Astrocyte (in vitro differentiated cells and primary cell): Measurements from ENCODE around the gene C5AR1. TPM values are rescaled to one million over a fixed set of nuclear protein-coding genes. Genes with fewer than 3 reads are reported as not detected.

Source experiments
- DNase-seq: peaks from one replicate; pipeline ENCODE4 v3.0.0-alpha.2; 2010; ENCODE audit warnings: low read depth
- FAIRE-seq: peaks from 2 replicates; lab custom pipeline; 2011; peaks lifted over from hg19 to GRCh38; lab: Jason Lieb, UNC
- H2AFZ ChIP-seq: 2 replicates; pipeline ENCODE4 v1.6.0; 2012; ENCODE audit warnings: low read depth, low read length, inconsistent platforms
- H3K27ac ChIP-seq: 2 replicates; pipeline ENCODE4 v1.5.1; 2011; ENCODE audit warnings: low read depth, low read length, inconsistent platforms
- H3K27me3 ChIP-seq: 2 replicates; pipeline ENCODE4 v1.6.0; 2011; ENCODE audit warnings: low read length, inconsistent platforms; ENCODE audit not compliant: insufficient read depth
- H3K36me3 ChIP-seq: 2 replicates; pipeline ENCODE4 v1.5.1; 2011; ENCODE audit warnings: low read length, inconsistent platforms; ENCODE audit not compliant: insufficient read depth
- H3K4me1 ChIP-seq: 2 replicates; pipeline ENCODE4 v1.5.1; 2011; ENCODE audit warnings: low read length, inconsistent platforms; ENCODE audit not compliant: insufficient read depth
- H3K4me2 ChIP-seq: 2 replicates; pipeline ENCODE4 v1.6.0; 2012; ENCODE audit warnings: low read length, inconsistent platforms
- H3K4me3 ChIP-seq: 2 replicates; pipeline ENCODE4 v1.5.1; 2011; ENCODE audit warnings: low read depth, mild to moderate bottlenecking, low read length, inconsistent platforms; ENCODE audit not compliant: insufficient read depth
- H3K79me2 ChIP-seq: 2 replicates; pipeline ENCODE4 v1.6.0; 2012; ENCODE audit warnings: mild to moderate bottlenecking, low read length, inconsistent platforms; ENCODE audit not compliant: insufficient read depth
- H3K9ac ChIP-seq: 2 replicates; pipeline ENCODE4 v1.6.0; 2012; ENCODE audit warnings: mild to moderate bottlenecking, low read length, inconsistent platforms
- H3K9me3 ChIP-seq: 2 replicates; pipeline ENCODE4 v1.5.1; 2012; ENCODE audit warnings: low read depth, mild to moderate bottlenecking, low read length, inconsistent platforms; ENCODE audit not compliant: insufficient read depth
- H4K20me1 ChIP-seq: 2 replicates; pipeline ENCODE4 v1.6.0; 2012; ENCODE audit warnings: low read length, inconsistent platforms; ENCODE audit not compliant: insufficient read depth
- H3K27ac Mint-ChIP-seq: one replicate; pipeline ENCODE4 v1.8.0; 2021; ENCODE audit warnings: mild to moderate bottlenecking, mixed read lengths; ENCODE audit not compliant: unreplicated experiment
- H3K27me3 Mint-ChIP-seq: one replicate; pipeline ENCODE4 v1.8.0; 2021; ENCODE audit warnings: low read depth, mixed read lengths; ENCODE audit not compliant: unreplicated experiment
- H3K36me3 Mint-ChIP-seq: one replicate; pipeline ENCODE4 v1.8.0; 2021; ENCODE audit warnings: low read depth, mixed read lengths; ENCODE audit not compliant: unreplicated experiment
- H3K4me1 Mint-ChIP-seq: one replicate; pipeline ENCODE4 v1.8.0; 2021; ENCODE audit warnings: low read depth, mixed read lengths; ENCODE audit not compliant: unreplicated experiment
- H3K4me3 Mint-ChIP-seq: one replicate; pipeline ENCODE4 v1.8.0; 2021; ENCODE audit warnings: mild to moderate bottlenecking, moderate library complexity, mixed read lengths; ENCODE audit not compliant: unreplicated experiment
- H3K9me3 Mint-ChIP-seq: one replicate; pipeline ENCODE4 v1.8.0; 2021; ENCODE audit warnings: mild to moderate bottlenecking, mixed read lengths; ENCODE audit not compliant: unreplicated experiment
- CTCF ChIP-seq: IDR thresholded peaks from 2 replicates; pipeline ENCODE4 v1.5.1; 2011; ENCODE audit warnings: low read depth, mild to moderate bottlenecking, inconsistent platforms, low read length, moderate library complexity; ENCODE audit not compliant: insufficient read depth
- EZH2 ChIP-seq: IDR thresholded peaks from 2 replicates; pipeline ENCODE4 v1.6.1; 2012; ENCODE audit warnings: mild to moderate bottlenecking, low read length, inconsistent platforms; ENCODE audit not compliant: insufficient read depth
- total RNA-seq: library from RNA; stranded (reverse); gene quantifications from 2 replicates; pipeline ENCODE4 v1.2.1, GENCODE V29; 2021

C5AR1 gene
- total RNA-seq, 1 donor from 2014 or later = 4.6 TPM

DNA sequence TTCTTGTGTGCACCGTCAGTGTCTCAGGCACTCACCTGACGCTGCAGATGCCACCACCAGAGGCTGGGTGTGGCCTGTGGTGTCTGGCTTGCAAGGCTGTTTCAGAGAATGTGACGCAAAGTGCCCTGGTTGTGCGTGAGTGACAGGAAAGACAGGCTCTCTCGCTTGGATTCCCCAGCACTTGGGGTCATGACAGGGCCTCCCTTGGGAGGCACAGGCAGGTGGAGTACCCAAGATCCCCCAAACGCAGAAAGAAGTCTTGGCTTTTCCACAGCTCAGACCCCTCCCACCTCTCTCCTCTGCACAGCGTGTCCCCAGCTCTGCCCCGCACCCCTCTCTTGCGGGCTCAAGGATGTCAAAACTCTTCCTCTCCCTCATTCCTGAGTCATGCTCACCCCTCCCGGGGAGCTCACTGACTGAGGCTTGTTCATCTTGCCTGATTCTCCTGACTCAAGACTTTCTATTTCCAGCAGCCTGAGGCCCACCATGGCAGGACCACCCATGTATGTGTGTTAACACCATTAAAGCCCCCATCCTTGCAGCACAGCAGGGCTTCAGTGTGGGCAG is 60.5 kb downstream of the C5AR1 start:
- DNase-seq (peak; percentile 48), FAIRE-seq (no peak)
- Histone ChIP-seq H3K4me1 (peaks cover 10% of the 10 kb centered on the region), H3K9ac (no peak overlapping the region), H2AFZ (no peak overlapping the region), H4K20me1 (peaks cover 41% of the 10 kb centered on the region), H3K36me3 (no peaks in the 10 kb centered on the region), H3K4me3 (no peak overlapping the region), H3K4me2 (peak overlapping the region; percentile 33), H3K79me2 (peaks cover 3% of the 10 kb centered on the region), H3K27me3 (no peaks in the 10 kb centered on the region), H3K9me3 (no peaks in the 10 kb centered on the region), H3K27ac (no peak overlapping the region)
- Mint-ChIP-seq H3K4me1 (peaks cover 5% of the 10 kb centered on the region), H3K4me3 (peak overlapping the region; percentile 14), H3K9me3 (no peaks in the 10 kb centered on the region), H3K36me3 (peaks cover 21% of the 10 kb centered on the region), H3K27ac (no peak overlapping the region), H3K27me3 (no peaks in the 10 kb centered on the region)
- no peak for TF ChIP-seq EZH2
- TF ChIP-seq CTCF = no peak

DNA sequence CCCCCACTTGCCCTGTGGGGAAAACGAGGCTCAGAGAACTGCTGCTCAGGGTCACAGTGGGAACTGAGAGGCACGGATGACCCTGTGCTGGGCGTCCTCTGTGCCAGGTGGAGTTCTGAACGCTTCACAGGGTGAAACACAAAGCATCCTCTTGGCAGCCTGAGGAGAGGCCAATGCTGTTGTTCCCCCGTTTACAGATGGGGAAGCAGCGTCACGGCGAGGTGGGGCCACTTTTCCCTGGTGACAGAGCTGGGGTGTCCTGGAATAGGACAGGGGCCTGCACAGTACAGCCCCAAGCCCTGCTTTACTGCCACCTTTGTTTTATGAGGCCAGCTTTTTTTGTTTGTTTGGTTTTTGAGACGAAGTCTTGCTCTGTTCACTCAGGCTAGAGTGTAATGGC is 61.6 kb downstream of the C5AR1 start:
- Histone ChIP-seq H2AFZ (no peak overlapping the region), H3K4me3 (no peak overlapping the region), H3K4me1 (peaks cover 10% of the 10 kb centered on the region), H3K36me3 (peaks cover 2% of the 10 kb centered on the region), H3K9me3 (no peaks in the 10 kb centered on the region), H3K4me2 (no peak overlapping the region), H3K79me2 (peaks cover 3% of the 10 kb centered on the region), H4K20me1 (peaks cover 45% of the 10 kb centered on the region), H3K9ac (no peak overlapping the region), H3K27me3 (no peaks in the 10 kb centered on the region), H3K27ac (no peak overlapping the region)
- no peaks in the 10 kb centered on the region for H3K9me3 Mint-ChIP-seq
- DNase-seq (no peak), FAIRE-seq (no peak)
- TF ChIP-seq EZH2 = no peak
- no peak for TF ChIP-seq CTCF
- H3K4me1 Mint-ChIP-seq = peaks cover 5% of the 10 kb centered on the region
- no peak overlapping the region for H3K27ac Mint-ChIP-seq
- H3K27me3 Mint-ChIP-seq = no peaks in the 10 kb centered on the region
- H3K36me3 Mint-ChIP-seq = peaks cover 19% of the 10 kb centered on the region
- no peak overlapping the region for H3K4me3 Mint-ChIP-seq

Other genes starting within 250 kb of the C5AR1 start
- gene ZC3H4, start 196.1 kb upstream of the C5AR1 start, total RNA-seq = 36.6 and 42.3 TPM in 2 replicates
- 107 and 133 TPM in 2 replicates for gene SAE1, start 179.0 kb upstream of the C5AR1 start, total RNA-seq
- gene BBC3, start 78.7 kb upstream of the C5AR1 start, total RNA-seq = 43.5 and 54.6 TPM in 2 replicates
- 44.6 and 45.5 TPM in 2 replicates for gene CCDC9, start 53.3 kb upstream of the C5AR1 start, total RNA-seq
- 23.6 and 25.7 TPM in 2 replicates for gene INAFM1, start 35.0 kb upstream of the C5AR1 start, total RNA-seq
- gene C5AR2, start 22.3 kb downstream of the C5AR1 start, total RNA-seq = not detected in 2 replicates
- gene DHX34, start 39.5 kb downstream of the C5AR1 start, total RNA-seq = 13.9 and 17.7 TPM in 2 replicates
- gene MEIS3, start 109.7 kb downstream of the C5AR1 start, total RNA-seq = 71.1 and 93.7 TPM in 2 replicates
- 3.3 and 9.6 TPM in 2 replicates for gene SLC8A2, start 162.0 kb downstream of the C5AR1 start, total RNA-seq
- 13.2 and 15.9 TPM in 2 replicates for gene KPTN, start 174.4 kb downstream of the C5AR1 start, total RNA-seq
- gene NAPA, start 205.2 kb downstream of the C5AR1 start, total RNA-seq = 122 and 132 TPM in 2 replicates